ENCODE results near the gene BLNK.
"Not testable (repeated sequence)": the region's sequence is repeated elsewhere in the genome, so short reads cannot be mapped to it uniquely, and the experiment has no call there.

The BLNK gene

GRCh38 chr10:96229568-96230030, 41.8 kb downstream of the BLNK start:
- DNase-seq (ENCODE audit: low read depth in 3 of 3, low spot score in 1 of 3), result peak; percentile 4 to 56 (median 42)

- no peak for DNase-seq (ENCODE audit: low read depth in 3 of 3, low spot score in 1 of 3)
These were observed 42.9 kb downstream of the BLNK start for GRCh38 chr10:96228408-96228994.

DNA sequence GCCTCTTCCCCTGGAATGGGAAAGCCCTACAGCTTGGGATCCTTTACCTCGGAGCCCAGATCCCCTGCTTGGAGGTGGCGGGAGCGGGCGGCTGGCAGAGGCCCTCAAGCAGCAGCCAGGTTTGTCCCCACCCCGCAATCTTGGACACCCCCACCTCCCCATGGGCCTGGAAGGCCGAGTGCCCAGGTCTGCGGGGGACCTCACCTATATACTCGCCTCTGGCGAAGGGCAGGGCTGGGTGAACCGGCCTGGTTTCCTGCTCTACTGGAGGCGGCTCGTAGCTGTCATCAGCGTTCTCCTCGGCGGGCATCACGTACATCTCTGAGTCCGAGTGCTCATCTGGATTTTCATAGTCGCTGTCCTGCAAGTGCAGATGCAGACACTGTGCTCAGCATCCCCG, 44.2 kb downstream of the BLNK start:
- DNase-seq (ENCODE audit: low read depth in 3 of 3, low spot score in 1 of 3), result no peak

GRCh38 chr10:96225119-96225518, 46.2 kb downstream of the BLNK start:
- no peak for DNase-seq (ENCODE audit: low read depth in 3 of 3, low spot score in 1 of 3)

DNA sequence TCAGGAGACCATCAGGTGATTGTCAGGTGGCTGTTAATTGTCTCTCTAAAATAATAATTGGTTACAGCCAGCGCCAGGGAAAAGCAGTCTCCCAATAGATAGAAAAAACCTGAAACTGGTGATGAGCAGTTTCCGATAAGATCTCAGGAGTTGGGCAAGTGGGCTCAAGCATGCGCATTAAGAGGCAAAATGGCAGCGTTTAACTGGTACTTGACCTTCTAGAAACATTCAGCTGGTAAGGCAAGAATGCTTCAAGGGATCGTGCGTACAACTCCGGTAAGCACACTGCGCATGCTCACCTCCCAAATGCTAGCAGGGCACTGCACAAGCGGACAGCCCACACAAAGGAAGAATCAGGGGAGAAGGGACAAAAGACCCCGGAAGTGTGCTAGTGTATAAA, 48.5 kb downstream of the BLNK start:
- no peak for DNase-seq (ENCODE audit: low read depth in 3 of 3, low spot score in 1 of 3)

DNA sequence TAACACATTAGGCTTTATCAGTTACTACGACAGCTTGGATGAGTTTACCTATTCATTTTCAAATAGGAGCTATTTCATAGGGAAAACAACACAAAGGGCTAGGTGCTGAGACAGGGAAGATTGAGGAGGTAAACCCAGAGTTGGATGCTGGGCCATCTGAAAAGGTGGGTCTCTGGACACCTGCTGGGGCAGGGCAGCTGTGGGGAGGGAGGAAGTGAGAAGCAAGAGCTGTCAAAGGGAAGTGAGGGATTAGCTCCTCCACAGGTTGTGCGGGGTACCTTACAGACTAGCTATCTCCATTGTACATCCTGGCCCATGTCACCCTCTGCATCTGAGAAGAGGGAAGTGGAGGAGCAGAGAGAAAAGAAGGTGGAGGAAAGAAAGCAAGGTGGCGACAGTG, 48.9 kb downstream of the BLNK start:
- DNase-seq (ENCODE audit: low read depth in 3 of 3, low spot score in 1 of 3), result no peak

- DNase-seq (ENCODE audit: low read depth in 3 of 3, low spot score in 1 of 3), result no peak
These were observed 52.5 kb downstream of the BLNK start for GRCh38 chr10:96218826-96219225.

DNA sequence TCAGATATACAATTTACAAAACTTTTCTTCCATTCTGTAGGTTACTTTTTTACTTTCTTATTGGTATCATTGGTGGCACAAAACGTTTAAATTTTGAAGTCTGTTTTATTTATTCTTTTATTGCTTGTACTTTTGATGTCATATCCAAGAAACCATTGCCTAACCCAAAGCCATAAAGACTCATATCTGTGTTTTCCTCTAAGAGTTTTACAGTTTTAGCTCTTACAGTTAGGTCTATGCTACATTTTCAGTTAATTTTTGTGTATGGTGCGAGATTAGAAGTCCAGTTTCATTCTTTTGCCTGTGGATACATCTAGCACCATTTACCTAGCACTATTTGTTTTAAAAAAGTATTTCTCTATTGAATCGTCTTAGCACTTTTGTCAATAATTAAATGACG, 53.7 kb downstream of the BLNK start:
- no peak for DNase-seq (ENCODE audit: low read depth in 3 of 3, low spot score in 1 of 3)

- DNase-seq (ENCODE audit: low read depth in 3 of 3, low spot score in 1 of 3), result no peak
These were observed 54.6 kb downstream of the BLNK start for GRCh38 chr10:96216775-96217174.

GRCh38 chr10:96212911-96213310, 58.5 kb downstream of the BLNK start:
- DNase-seq (ENCODE audit: low read depth in 3 of 3, low spot score in 1 of 3), result no peak

DNA sequence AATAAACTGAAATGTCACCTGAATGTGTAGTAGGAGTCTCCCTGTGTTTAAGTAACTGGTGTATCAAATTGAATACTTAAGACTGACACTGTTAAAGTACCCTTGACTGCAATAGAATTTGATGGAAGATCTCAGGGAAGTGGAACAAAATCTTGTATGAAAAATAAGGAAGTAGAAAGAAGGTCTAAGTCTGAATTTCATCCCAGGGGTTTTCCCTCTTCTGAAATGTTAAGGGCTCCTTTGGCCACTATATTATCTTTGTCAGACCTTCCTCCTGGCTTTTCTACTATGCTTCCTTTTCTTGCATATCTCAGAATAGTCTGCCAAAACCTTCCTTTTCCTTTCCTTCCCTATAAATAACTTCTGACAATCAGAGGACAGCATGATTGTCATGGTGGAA, 59.6 kb downstream of the BLNK start:
- DNase-seq (ENCODE audit: low read depth in 3 of 3, low spot score in 1 of 3), result no peak

GRCh38 chr10:96208946-96209345, 62.4 kb downstream of the BLNK start:
- no peak for DNase-seq (ENCODE audit: low read depth in 3 of 3, low spot score in 1 of 3)

DNA sequence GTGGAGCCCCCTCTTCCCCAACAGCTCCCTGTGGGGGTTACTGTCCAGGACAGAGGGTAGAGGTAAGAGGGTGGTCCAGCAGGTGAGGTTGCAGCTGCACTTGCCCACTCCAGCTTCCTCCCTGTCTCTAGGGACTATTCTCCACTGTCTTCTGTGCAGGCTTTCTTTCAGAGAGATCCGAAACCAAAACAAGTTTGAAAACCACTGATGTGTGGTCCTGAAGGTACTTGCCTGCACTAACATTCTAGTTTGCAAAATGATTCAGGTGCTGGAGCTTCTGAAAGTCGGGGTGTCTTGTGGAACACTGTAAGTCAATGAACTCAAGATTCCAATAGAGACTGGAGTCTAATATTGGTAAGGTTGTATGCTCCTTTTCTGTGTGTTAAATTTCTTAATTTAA, 63.1 kb downstream of the BLNK start:
- no peak for DNase-seq (ENCODE audit: low read depth in 3 of 3, low spot score in 1 of 3)

DNA sequence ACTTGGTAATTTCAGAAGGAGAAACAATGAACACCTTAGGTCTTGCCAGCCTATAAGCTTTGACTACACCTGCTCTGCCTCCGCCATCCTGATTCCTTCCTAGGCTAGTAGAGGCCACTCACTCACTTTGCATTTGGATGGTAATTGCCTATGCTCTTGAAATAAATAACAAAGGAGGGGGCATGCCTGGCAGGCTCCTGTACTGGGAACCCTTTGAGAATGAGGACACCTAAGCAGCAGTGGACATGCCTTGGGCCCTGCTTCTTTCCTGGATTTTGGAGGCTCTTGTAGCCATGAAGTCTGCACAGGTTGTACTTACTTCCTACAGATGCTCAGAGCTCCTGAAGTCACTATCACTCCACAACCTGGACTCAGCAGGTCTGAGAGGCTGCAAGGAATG, 65.8 kb downstream of the BLNK start:
- DNase-seq (ENCODE audit: low read depth in 3 of 3, low spot score in 1 of 3), result no peak

DNA sequence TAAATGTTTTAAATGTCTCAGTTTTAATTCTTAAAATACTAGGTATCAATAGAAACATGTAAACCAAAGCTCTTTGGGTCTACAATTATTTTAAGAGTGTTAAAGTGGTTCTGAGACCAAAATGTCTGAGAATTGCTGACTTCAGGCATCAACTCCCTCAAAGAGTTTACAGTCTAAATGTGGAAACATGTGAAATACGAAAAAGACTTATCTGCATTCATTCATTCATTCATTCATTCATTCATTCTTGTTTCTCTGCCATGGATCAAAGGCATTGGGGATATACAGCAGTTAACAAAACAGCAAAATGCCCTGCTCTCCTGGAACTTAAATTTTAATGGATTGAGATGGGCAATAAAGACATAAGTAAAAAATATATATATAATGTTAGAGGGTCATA, 69.8 kb downstream of the BLNK start:
- DNase-seq (ENCODE audit: low read depth in 3 of 3, low spot score in 1 of 3), result no peak

- DNase-seq (ENCODE audit: low read depth in 3 of 3, low spot score in 1 of 3), result not testable (repeated sequence)
These were observed 81.9 kb downstream of the BLNK start for GRCh38 chr10:96189505-96189904.

GRCh38 chr10:96188916-96189315, 82.5 kb downstream of the BLNK start:
- no peak for DNase-seq (ENCODE audit: low read depth in 3 of 3, low spot score in 1 of 3)

DNA sequence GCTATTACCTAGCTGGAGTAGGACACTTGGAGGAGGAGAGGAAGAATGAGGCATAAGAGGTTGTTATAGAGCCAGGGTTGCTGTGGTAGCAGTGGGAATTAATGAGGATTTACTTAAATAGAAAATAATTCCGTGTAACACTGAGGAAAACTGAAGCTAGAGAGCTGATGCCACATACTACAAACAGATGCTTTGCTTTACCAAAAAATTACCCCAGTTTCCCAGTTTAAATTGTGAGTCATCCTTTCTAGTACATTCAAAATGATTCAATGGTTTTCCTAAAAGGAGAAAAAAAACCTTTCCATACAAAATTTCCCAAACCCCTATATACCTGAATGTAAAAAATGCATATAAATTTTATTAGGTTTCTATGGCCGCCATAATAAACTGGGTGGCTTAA, 82.9 kb downstream of the BLNK start:
- no peak for DNase-seq (ENCODE audit: low read depth in 3 of 3, low spot score in 1 of 3)

DNA sequence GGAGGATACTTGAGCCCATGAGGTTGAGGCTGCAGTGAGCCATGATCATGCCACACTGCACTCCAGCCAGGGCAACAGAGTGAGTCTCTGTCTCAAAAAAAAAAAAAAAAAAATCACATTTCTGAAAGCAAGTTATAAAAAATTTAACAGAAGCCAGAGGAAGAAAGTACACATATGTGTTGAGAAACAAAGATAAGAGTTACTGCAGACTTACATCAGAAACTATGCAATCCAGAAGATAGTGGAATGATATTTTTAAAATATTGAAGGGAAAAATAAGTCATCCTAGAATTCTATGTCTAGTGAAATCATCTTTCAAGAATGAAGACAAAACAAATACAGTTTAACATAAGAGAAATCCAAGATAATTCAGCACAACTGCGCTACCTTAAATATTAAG, 94.4 kb downstream of the BLNK start:
- no peak for DNase-seq (ENCODE audit: low read depth in 3 of 3, low spot score in 1 of 3)

GRCh38 chr10:96172666-96173065, 98.7 kb downstream of the BLNK start:
- no peak for DNase-seq (ENCODE audit: low read depth in 3 of 3, low spot score in 1 of 3)

GRCh38 chr10:96170230-96170629, 101.1 kb downstream of the BLNK start:
- DNase-seq (ENCODE audit: low read depth in 3 of 3, low spot score in 1 of 3), result no peak

DNA sequence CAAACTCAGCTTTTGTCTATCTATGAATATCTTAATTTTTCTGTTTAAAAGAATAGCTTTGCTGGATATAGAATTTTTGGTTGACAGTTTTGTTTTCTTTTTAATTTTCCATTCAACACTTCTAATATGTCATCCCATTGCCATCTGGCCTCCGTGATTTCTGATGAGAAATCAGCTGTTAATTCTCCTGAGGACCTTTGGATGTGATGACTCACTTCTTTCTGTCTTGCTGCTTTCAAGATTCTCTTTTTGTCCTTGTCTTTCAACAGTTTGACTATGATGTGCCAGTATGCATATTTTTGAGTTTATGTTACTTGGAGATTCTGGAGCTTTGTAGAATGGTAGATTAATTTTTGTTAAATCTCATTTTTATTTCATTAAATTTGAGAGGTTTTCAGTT, 102.8 kb downstream of the BLNK start:
- no peak for DNase-seq (ENCODE audit: low read depth in 3 of 3, low spot score in 1 of 3)

DNA sequence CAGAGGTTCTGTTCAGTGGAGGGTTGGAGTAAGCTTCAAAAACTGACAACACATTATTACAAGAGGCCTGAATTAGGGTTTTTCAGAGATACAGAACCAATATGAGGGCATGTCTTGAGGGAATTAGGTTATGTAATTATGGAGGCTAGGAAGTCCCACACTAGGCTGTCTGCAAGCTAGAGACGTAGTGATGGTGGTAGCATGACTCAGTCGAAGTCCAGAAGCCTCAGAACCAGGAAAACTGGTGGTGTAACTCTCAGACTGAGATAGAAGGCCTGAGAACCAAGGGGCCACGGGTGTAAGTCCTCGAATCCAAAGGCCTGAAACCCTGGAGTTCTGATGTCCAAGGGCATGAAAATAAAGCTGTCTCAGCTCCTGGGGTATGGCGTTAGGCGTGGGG, 105.6 kb downstream of the BLNK start:
- DNase-seq (ENCODE audit: low read depth in 3 of 3, low spot score in 1 of 3), result no peak

DNA sequence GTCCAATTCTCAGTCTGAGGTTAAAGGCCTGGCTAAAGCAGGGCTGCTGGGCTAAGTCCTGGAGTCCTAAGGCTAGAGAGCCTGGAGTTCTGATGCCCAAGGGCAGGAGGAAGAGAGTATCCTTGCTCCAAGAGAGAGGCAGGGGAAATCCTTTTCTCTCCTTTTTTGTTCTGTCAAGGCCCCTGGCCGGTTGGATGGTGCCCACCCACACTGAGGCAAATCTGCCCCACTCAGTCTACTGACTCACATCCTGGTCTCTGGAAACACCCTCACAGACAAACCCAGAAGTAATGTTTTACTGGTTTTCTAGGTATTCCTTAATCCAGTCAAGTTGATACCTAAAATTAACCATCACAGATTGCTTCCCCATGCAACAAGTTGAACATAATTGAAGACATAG, 118.3 kb downstream of the BLNK start:
- no peak for DNase-seq (ENCODE audit: low read depth in 3 of 3, low spot score in 1 of 3)
